Lung (tissue), 12 donors: ENCODE results near the gene PALS2. TPM values are rescaled to one million over a fixed set of nuclear protein-coding genes. Genes with fewer than 3 reads are reported as not detected.

Source experiments
- ATAC-seq: fragments of 200-7000 bp; cut with Tn5 transposase; one replicate; pipeline ENCODE4 v1.9.1; 2020; ENCODE audit warnings: moderate number of reproducible peaks; ENCODE audit not compliant: insufficient read depth, low FRiP score
- DNase-seq, 3 donors: peaks; one replicate each; pipeline ENCODE4 v3.0.0-alpha.2; 2013 to 2017
- H3K27ac ChIP-seq, 2 donors: one replicate each; pipeline ENCODE4 v1.5.1; 2013; ENCODE audit warnings: mild to moderate bottlenecking in 2 of 2, moderate library complexity in 2 of 2, control low read depth in 1 of 2, inconsistent platforms in 1 of 2, low read depth in 1 of 2, low read length in 1 of 2
- H3K27me3 ChIP-seq, 3 donors: one replicate each; pipeline ENCODE4 v1.5.1; 2013; ENCODE audit warnings: low read length in 2 of 3; ENCODE audit not compliant: control insufficient read depth in 3 of 3, insufficient read depth in 3 of 3
- H3K36me3 ChIP-seq, 4 donors: one replicate each; pipeline ENCODE4 v1.5.1; 2013; ENCODE audit warnings: low read length in 4 of 4, mild to moderate bottlenecking in 1 of 4, moderate library complexity in 1 of 4; ENCODE audit not compliant: control insufficient read depth in 4 of 4, insufficient read depth in 4 of 4
- H3K4me1 ChIP-seq, 5 donors: one replicate each; pipeline ENCODE4 v1.5.1; 2013; ENCODE audit warnings: low read length in 5 of 5, mild to moderate bottlenecking in 2 of 5, moderate library complexity in 1 of 5; ENCODE audit not compliant: control insufficient read depth in 5 of 5, insufficient read depth in 5 of 5
- H3K4me3 ChIP-seq: one replicate; pipeline ENCODE4 v1.5.1; 2013; ENCODE audit warnings: mild to moderate bottlenecking, control low read depth, moderate library complexity
- H3K9ac ChIP-seq, 2 donors: one replicate each; pipeline ENCODE4 v1.5.1; 2013; ENCODE audit warnings: low read length in 2 of 2, control low read depth in 1 of 2; ENCODE audit not compliant: insufficient read depth in 1 of 2
- H3K9me3 ChIP-seq, 4 donors: one replicate each; pipeline ENCODE4 v1.5.1; 2013; ENCODE audit warnings: low read length in 3 of 4, mild to moderate bottlenecking in 1 of 4, moderate library complexity in 1 of 4; ENCODE audit not compliant: control insufficient read depth in 4 of 4, insufficient read depth in 3 of 4
- WGBS, 2 donors: extraction: QIAGEN DNeasy Blood & Tissue Kit; methylation state at CpG; one replicate each; pipeline ENCODE4 v1.1.7; 2013; 5-methylcytosine and 5-hydroxymethylcytosine counted together
- polyA plus RNA-seq, 2 donors: library from polyadenylated mRNA; stranded (reverse); fragments of 200-250 nt; gene quantifications; one replicate each; pipeline ENCODE4 v1.2.1, GENCODE V29; 2013
- total RNA-seq, 2 donors: library from RNA; depleted of rRNA in 1 of 2; stranded (reverse); fragments of >200 nt in 1 of 2; gene quantifications; one replicate each; pipeline ENCODE4 v1.2.1, GENCODE V29; 2014 to 2021
- TF ChIP-seq, protein P1 (sequence below): IDR thresholded peaks from 2 replicates; pipeline ENCODE4 v1.5.1; 2012; ENCODE audit warnings: mild to moderate bottlenecking; ENCODE audit errors: control extremely low read depth, extremely low read depth
- donor health status: control.
- donor health status: control.
- donor health status: Bipolar disorder and iron deficiency.
- donor health status: healthy.
- donor health status: DM: yes; HTN: yes; CAD: no.

Gene PALS2
- total and polyA plus RNA-seq, 4 donors, result 2.4 to 23.0 (median 5.0) TPM

GRCh38 chr7:24576171-24577025 lies 3.1 kb downstream of the PALS2 start:
- no peaks in the 10 kb centered on the region for H3K9me3 ChIP-seq
- H3K27ac ChIP-seq, result no peak overlapping the region
- DNase-seq, result peak; percentile 20 to 89 (median 80)
- WGBS, 2 donors, result 36 to 38% methylated on average over 2 of the region's 2 CpGs
- peaks cover 0 to 4% (median 0%) of the 10 kb centered on the region in 3 donors for H3K27me3 ChIP-seq
- no peaks in the 10 kb centered on the region for H3K36me3 ChIP-seq
- peaks cover 0 to 18% (median 4%) of the 10 kb centered on the region in 5 donors for H3K4me1 ChIP-seq
- TF ChIP-seq, protein P1, sequence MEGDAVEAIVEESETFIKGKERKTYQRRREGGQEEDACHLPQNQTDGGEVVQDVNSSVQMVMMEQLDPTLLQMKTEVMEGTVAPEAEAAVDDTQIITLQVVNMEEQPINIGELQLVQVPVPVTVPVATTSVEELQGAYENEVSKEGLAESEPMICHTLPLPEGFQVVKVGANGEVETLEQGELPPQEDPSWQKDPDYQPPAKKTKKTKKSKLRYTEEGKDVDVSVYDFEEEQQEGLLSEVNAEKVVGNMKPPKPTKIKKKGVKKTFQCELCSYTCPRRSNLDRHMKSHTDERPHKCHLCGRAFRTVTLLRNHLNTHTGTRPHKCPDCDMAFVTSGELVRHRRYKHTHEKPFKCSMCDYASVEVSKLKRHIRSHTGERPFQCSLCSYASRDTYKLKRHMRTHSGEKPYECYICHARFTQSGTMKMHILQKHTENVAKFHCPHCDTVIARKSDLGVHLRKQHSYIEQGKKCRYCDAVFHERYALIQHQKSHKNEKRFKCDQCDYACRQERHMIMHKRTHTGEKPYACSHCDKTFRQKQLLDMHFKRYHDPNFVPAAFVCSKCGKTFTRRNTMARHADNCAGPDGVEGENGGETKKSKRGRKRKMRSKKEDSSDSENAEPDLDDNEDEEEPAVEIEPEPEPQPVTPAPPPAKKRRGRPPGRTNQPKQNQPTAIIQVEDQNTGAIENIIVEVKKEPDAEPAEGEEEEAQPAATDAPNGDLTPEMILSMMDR, result peak; percentile 13
- H3K4me3 ChIP-seq, result no peak overlapping the region
- no peak for ATAC-seq
- H3K9ac ChIP-seq, result no peak overlapping the region

GRCh38 chr7:24578052-24578451 lies 4.8 kb downstream of the PALS2 start:
- Histone ChIP-seq H3K4me3 (no peak overlapping the region), H3K4me1 (peaks cover 0 to 11% (median 4%) of the 10 kb centered on the region in 5 donors), H3K9me3 (no peaks in the 10 kb centered on the region), H3K27ac (no peak overlapping the region), H3K36me3 (no peaks in the 10 kb centered on the region), H3K9ac (no peak overlapping the region), H3K27me3 (no peaks in the 10 kb centered on the region)
- ATAC-seq (no peak), DNase-seq (no peak)
- TF ChIP-seq, protein P1, result no peak
- WGBS, 2 donors, result 93% methylated on average over 3 of the region's 3 CpGs

- Histone ChIP-seq H3K27me3 (no peaks in the 10 kb centered on the region), H3K4me3 (no peak overlapping the region), H3K27ac (no peak overlapping the region), H3K9me3 (no peaks in the 10 kb centered on the region), H3K9ac (no peak overlapping the region), H3K36me3 (no peaks in the 10 kb centered on the region), H3K4me1 (peaks cover 0 to under 1% (median 0%) of the 10 kb centered on the region in 5 donors)
- ATAC-seq (no peak), DNase-seq (no peak)
- WGBS, 2 donors, result 65 to 80% methylated on average over 2 of the region's 2 CpGs
- TF ChIP-seq, protein P1, result no peak
These were observed 7.2 kb downstream of the PALS2 start for GRCh38 chr7:24580283-24580946.
